Stimulated activated CD4-positive, alpha-beta T cell treated with anti-CD3 and anti-CD28 coated beads, TNF-alpha, amount 100 ng/mL, for 1 hour (primary cell): ENCODE results near the gene IL21.
"Not testable (repeated sequence)": the region's sequence is repeated elsewhere in the genome, so short reads cannot be mapped to it uniquely, and the experiment has no call there.

ENCODE experiments used
- DNase-seq, 3 donors: peaks; one replicate each; pipeline ENCODE4 v3.0.0-alpha.2; 2020; ENCODE audit warnings: low read depth in 3 of 3, low spot score in 1 of 3

The IL21 gene

DNA sequence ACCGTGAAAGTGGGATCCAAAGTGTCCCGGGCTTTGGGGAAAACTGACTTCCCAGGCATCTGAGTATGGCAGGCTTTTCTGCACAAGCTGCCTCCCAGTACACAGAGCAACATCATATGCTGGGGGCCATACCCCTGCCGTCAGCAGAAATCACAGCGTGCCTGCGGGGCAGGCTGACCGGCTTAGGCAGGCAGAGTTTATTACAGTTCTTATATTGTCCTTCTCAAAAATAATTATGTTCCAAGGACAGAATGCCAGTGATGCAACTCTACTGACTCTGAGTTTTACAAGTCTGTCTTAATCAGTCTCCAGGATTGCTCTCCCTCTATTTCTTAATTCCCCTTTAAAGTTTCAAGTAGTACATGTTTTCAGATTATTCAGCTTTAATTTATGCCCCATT, 37.0 kb downstream of the IL21 start:
- no peak for DNase-seq

DNA sequence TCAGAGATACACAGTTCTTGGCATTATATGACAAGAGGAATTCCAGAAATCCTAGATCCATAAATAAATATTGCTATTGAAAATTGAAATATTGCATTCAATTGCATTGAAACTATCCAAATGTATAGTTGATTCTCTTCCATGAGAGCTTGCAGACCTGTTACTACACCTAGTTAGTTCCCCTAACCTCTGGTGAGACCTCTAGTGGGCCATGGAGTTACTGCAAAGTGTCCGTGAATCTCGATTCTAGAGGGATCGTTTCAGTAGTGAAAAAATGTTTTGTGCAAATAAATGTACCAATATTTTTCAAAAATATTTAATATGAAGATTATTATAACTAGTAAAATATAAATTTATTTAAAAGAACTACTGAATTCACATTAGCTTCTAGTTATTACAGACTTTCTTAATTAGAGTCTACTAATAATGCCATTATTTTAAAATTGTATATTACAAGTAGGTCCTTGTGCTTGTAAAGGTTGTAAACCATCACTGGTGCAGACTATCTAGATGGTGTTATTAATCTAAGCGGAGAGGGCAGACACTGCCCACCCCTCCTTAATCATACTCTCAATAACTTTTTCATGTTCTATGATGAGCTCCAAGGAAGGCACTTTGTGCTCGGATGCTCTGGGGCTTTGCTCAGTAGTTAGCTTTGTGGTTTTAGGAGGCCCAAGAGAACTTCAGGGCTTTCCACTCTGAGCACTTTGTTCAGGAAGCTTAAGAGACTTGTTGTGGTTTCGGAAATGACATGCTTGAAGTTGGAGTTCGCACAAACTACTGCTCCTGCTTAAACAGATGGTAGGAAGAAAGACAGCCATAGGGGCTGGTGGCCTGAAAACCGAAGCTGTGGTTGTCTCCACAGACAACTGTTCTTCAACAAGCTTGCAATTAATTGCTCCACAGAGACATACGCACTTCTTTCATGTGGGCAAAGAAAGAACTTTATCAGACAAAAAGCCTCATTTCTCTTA, 42.8 kb downstream of the IL21 start:
- peak; percentile 20 to 35 (median 35) for DNase-seq

DNA sequence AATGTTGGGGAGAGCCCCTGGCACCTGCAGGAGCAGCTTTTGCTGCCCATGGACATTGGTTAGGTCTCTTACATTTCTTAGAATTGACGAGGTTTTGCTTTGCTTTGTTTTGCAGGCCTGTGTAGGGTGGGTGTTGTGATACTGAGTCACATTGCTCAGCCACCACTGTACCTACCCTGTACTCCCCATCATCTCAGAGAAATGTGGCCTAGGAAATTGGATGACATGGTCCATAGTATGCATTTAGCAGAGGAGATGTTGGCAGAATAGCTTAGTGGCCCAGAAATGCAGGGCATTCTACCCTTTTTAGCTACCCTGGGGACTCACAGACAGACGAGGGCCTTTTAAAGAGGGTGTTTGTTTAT, 43.7 kb downstream of the IL21 start:
- DNase-seq = no peak

DNA sequence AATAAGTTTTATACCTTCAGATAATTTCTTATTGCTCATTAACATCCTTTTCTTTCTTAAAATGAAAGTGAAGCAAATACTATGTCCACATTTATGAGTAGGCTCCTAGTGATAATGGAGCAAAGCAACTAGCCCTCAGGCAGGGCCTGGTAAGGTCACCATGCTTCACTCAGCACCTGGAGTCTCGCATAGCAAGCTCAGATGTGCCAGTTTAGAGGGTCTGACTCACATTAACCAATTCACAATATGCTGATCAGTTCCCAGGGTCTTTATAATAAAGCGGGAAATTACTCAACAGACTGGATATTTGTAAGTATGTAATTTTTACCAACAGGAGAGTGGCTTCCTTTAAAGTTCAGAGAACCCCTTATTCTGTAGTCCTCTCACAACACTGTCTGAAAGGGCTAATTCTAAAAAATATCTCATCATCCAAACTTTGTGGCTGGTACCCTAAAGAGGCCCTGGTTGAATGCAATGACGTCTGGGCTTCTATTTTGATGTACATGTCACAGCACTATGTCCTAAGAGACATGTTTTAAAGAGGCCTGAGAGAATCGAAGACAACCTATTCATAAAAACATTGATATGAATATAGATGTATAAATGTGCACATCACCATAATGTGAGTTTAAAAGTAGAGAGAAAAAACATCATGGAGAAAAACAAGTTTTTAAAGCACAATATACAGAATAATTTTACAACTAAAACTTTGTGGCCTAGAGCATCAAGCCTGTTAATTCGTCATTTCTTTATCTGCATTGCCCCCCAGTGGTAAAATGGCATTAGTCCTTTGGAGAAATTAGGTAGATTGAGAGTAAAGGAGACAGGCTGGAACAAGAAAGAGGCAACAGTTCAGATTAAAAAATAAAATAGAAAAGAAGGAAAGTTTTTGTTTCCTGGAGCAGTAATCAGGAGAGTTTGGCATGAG, 44.3 kb downstream of the IL21 start:
- DNase-seq = no peak

DNA sequence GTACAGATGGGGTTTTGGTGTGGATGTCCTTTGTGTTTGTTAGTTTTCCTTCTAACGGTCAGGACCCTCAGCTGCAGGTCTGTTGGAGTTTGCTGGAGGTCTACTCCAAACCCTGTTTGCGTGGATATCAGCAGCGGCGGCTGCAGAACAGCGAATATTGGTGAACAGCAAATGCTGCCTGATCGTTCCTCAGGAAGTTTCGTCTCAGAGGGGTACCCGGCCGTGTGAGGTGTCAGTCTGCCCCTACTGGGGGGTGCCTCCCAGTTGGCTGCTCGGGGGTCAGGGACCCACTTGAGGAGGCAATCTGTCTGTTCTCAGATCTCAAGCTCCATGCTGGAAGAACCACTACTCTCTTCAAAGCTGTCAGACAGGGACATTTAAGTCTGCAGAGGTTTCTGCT, 46.5 kb downstream of the IL21 start:
- not testable (repeated sequence) for DNase-seq

DNA sequence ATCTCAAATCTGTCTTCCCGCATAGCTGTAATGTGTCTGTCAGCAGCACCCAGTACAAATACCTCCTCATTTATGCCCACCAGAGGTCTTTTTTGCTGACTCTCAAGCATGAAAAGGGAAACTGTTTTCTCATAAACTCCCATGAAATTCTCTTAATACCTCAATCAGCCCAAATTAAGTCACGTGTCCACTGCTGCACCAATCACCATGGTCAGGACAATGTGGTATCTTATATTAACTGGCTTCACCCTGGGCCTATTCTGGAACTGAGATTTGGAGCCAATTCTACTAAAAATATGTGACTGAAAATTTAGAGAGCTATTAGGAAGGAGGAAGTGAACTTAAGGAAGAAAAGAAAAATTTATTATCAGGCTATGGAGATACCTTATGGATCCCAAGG, 58.4 kb downstream of the IL21 start:
- no peak for DNase-seq
